CD14-positive monocyte (primary cell): Measurements from ENCODE around the gene DPPA2. TPM values are rescaled to one million over a fixed set of nuclear protein-coding genes. Genes with fewer than 3 reads are reported as not detected.

Source experiments
- DNase-seq, 3 donors: peaks; one replicate each; pipeline ENCODE4 v3.0.0-alpha.2; 2011 to 2022
- H2AFZ ChIP-seq: 2 replicates; pipeline ENCODE4 v1.6.0; 2012; ENCODE audit warnings: mild to moderate bottlenecking, low read depth, low read length, inconsistent platforms; ENCODE audit not compliant: insufficient read depth, poor library complexity, severe bottlenecking
- H3K27ac ChIP-seq, 2 donors: 1 replicate in 1 of 2; 2 replicates in 1 of 2; pipeline ENCODE4 v1.5.1; 2012 to 2013; ENCODE audit warnings: low read length in 2 of 2, control low read depth in 1 of 2, inconsistent platforms in 1 of 2, low read depth in 1 of 2, mild to moderate bottlenecking in 1 of 2
- H3K27me3 ChIP-seq, 2 donors: one replicate each; pipeline versions ENCODE4 v1.6.0 to v1.6.1; 2011 to 2013; ENCODE audit warnings: low read length in 2 of 2; ENCODE audit not compliant: control insufficient read depth in 2 of 2, insufficient read depth in 2 of 2
- H3K36me3 ChIP-seq, 2 donors: replicated peaks in 1 of 2; 1 replicate in 1 of 2; 2 replicates in 1 of 2; pipeline versions ENCODE4 v1.5.1 to v1.6.1; 2012 to 2013; ENCODE audit warnings: low read length in 2 of 2, control low read depth in 1 of 2, inconsistent platforms in 1 of 2, mild to moderate bottlenecking in 1 of 2; ENCODE audit not compliant: insufficient read depth in 2 of 2, control insufficient read depth in 1 of 2
- H3K4me1 ChIP-seq, 2 donors: 1 replicate in 1 of 2; 2 replicates in 1 of 2; pipeline versions ENCODE4 v1.5.1 to v1.6.1; 2012 to 2013; ENCODE audit warnings: low read length in 2 of 2, control low read depth in 1 of 2, inconsistent platforms in 1 of 2, mild to moderate bottlenecking in 1 of 2, moderate library complexity in 1 of 2; ENCODE audit not compliant: insufficient read depth in 2 of 2, control insufficient read depth in 1 of 2
- H3K4me2 ChIP-seq: replicated peaks from 2 replicates; pipeline ENCODE3; 2012; ENCODE audit warnings: low read length, moderate library complexity, mild to moderate bottlenecking; ENCODE audit not compliant: poor library complexity, severe bottlenecking; ENCODE audit errors: extremely low read depth
- H3K4me3 ChIP-seq, 3 experiments: fragments of 200-600 bp in 1 of 3; sonication (generic) in 1 of 3; replicated peaks in 1 of 3; 1 replicate in 2 of 3; 2 replicates in 1 of 3; pipeline ENCODE4 v1.5.1; 2011 to 2013; ENCODE audit warnings: low read length in 3 of 3, mild to moderate bottlenecking in 3 of 3, control low read depth in 2 of 3, low read depth in 2 of 3, inconsistent platforms in 1 of 3, moderate library complexity in 1 of 3
- H3K79me2 ChIP-seq: 2 replicates; pipeline ENCODE4 v1.6.0; 2012; ENCODE audit warnings: mild to moderate bottlenecking, control low read depth, inconsistent platforms, low read length, moderate library complexity; ENCODE audit not compliant: insufficient read depth
- H3K9ac ChIP-seq: 2 replicates; pipeline ENCODE4 v1.6.0; 2017; ENCODE audit warnings: low read length, mild to moderate bottlenecking; ENCODE audit not compliant: insufficient read depth, poor library complexity, severe bottlenecking
- H3K9me3 ChIP-seq, 2 donors: replicated peaks in 1 of 2; 1 replicate in 1 of 2; 2 replicates in 1 of 2; pipeline versions ENCODE4 v1.5.1 to v1.6.1; 2012 to 2013; ENCODE audit warnings: low read length in 2 of 2, control low read depth in 1 of 2; ENCODE audit not compliant: control insufficient read depth in 1 of 2, insufficient read depth in 1 of 2
- H4K20me1 ChIP-seq: 2 replicates; pipeline ENCODE4 v1.6.0; 2012; ENCODE audit warnings: mild to moderate bottlenecking, low read length, control low read depth, moderate library complexity; ENCODE audit not compliant: insufficient read depth
- H3K27ac Mint-ChIP-seq, 7 donors: one replicate each; pipeline ENCODE4 v1.8.0; 2020; ENCODE audit warnings: mild to moderate bottlenecking in 7 of 7, mixed read lengths in 7 of 7, moderate library complexity in 6 of 7, inconsistent platforms in 2 of 7
- H3K27me3 Mint-ChIP-seq, 3 donors: one replicate each; pipeline ENCODE4 v1.8.0; 2021 to 2022; ENCODE audit warnings: low read depth in 3 of 3, mild to moderate bottlenecking in 3 of 3, mixed read lengths in 3 of 3, moderate library complexity in 3 of 3, inconsistent platforms in 1 of 3
- H3K36me3 Mint-ChIP-seq, 2 donors: one replicate each; pipeline ENCODE4 v1.8.0; 2020; ENCODE audit warnings: mixed read lengths in 2 of 2, inconsistent platforms in 1 of 2, mild to moderate bottlenecking in 1 of 2
- H3K4me1 Mint-ChIP-seq: one replicate; pipeline ENCODE4 v1.8.0; 2020; ENCODE audit warnings: mild to moderate bottlenecking, mixed read lengths
- H3K4me3 Mint-ChIP-seq, 2 donors: one replicate each; pipeline ENCODE4 v1.8.0; 2020; ENCODE audit warnings: mild to moderate bottlenecking in 2 of 2, mixed read lengths in 2 of 2, moderate library complexity in 1 of 2
- H3K9me3 Mint-ChIP-seq, 7 donors: one replicate each; pipeline ENCODE4 v1.8.0; 2020 to 2022; ENCODE audit warnings: mixed read lengths in 7 of 7, mild to moderate bottlenecking in 6 of 7, moderate library complexity in 6 of 7, inconsistent platforms in 2 of 7
- WGBS: methylation state at CpG from one replicate; pipeline ENCODE4 v1.1.5; 2013; ENCODE audit warnings: missing lambda C conversion rate; ENCODE audit not compliant: insufficient coverage; 5-methylcytosine and 5-hydroxymethylcytosine counted together
- intact Hi-C, 2 donors: fragments of 100-400 bp; cut with micrococcal nuclease; formaldehyde crosslinking; loops; one replicate each; pipeline versions ENCODE4 v1.15.0 to v1.15.1; 2023
- polyA plus RNA-seq, 3 donors: library from polyadenylated mRNA; depleted of rRNA in 1 of 3; unstranded in 2 of 3; stranded (reverse) in 1 of 3; fragments of 300-500 nt in 2 of 3; fragments of >200 nt in 1 of 3; fragmentation: Illumina TruSeq in 2 of 3; gene quantifications; 1 replicate in 2 of 3; 2 replicates in 1 of 3; pipeline ENCODE4 v1.2.3, GENCODE V29; 2012 to 2021
- TF ChIP-seq, protein P1 (sequence below): fragments of 200-600 bp; IDR thresholded peaks from one replicate; pipeline ENCODE4 v1.8.0; 2022; ENCODE audit warnings: antibody characterized with exemption, mild to moderate bottlenecking

DPPA2 gene
- polyA plus RNA-seq, 3 donors = not detected

GRCh38 chr3:109336291-109336861, 20.1 kb upstream of the DPPA2 start:
- TF ChIP-seq, protein P1, sequence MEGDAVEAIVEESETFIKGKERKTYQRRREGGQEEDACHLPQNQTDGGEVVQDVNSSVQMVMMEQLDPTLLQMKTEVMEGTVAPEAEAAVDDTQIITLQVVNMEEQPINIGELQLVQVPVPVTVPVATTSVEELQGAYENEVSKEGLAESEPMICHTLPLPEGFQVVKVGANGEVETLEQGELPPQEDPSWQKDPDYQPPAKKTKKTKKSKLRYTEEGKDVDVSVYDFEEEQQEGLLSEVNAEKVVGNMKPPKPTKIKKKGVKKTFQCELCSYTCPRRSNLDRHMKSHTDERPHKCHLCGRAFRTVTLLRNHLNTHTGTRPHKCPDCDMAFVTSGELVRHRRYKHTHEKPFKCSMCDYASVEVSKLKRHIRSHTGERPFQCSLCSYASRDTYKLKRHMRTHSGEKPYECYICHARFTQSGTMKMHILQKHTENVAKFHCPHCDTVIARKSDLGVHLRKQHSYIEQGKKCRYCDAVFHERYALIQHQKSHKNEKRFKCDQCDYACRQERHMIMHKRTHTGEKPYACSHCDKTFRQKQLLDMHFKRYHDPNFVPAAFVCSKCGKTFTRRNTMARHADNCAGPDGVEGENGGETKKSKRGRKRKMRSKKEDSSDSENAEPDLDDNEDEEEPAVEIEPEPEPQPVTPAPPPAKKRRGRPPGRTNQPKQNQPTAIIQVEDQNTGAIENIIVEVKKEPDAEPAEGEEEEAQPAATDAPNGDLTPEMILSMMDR = no peak
- Histone ChIP-seq H3K79me2 (no peaks in the 10 kb centered on the region), H3K9me3 (no peaks in the 10 kb centered on the region), H3K4me1 (peaks cover 7 to 9% of the 10 kb centered on the region in 2 donors), H4K20me1 (no peaks in the 10 kb centered on the region), H3K4me2 (peak overlapping the region; percentile 84), H3K27ac (no peak overlapping the region), H3K4me3 (peak overlapping the region; percentile 52 to 76 (median 73)), H3K9ac (peak overlapping the region; percentile 45), H3K27me3 (peaks cover 5 to 7% of the 10 kb centered on the region in 2 donors), H3K36me3 (no peaks in the 10 kb centered on the region), H2AFZ (peak overlapping the region; percentile 83)
- peaks cover 20 to 29% (median 22%) of the 10 kb centered on the region in 3 donors for H3K27me3 Mint-ChIP-seq
- H3K36me3 Mint-ChIP-seq = no peaks in the 10 kb centered on the region
- 2% methylated on average over 6 of the region's 17 CpGs for WGBS
- peak overlapping the region; percentile 86 to 99 for H3K4me3 Mint-ChIP-seq
- peak overlapping the region in 3 of 7 donors; percentile 4 to 82 (median 76) for H3K27ac Mint-ChIP-seq
- peaks cover 0 to 15% (median 7%) of the 10 kb centered on the region in 7 donors for H3K9me3 Mint-ChIP-seq
- H3K4me1 Mint-ChIP-seq = peaks cover 32% of the 10 kb centered on the region
- no peak for DNase-seq
- intact Hi-C loops = no loop called here

GRCh38 chr3:109334572-109334971, 18.3 kb upstream of the DPPA2 start:
- Histone ChIP-seq H3K4me3 (no peak overlapping the region), H3K36me3 (no peaks in the 10 kb centered on the region), H3K27me3 (peaks cover 5 to 7% of the 10 kb centered on the region in 2 donors), H3K9me3 (no peaks in the 10 kb centered on the region), H3K4me2 (no peak overlapping the region), H3K4me1 (peaks cover 7 to 9% of the 10 kb centered on the region in 2 donors), H4K20me1 (no peaks in the 10 kb centered on the region), H2AFZ (no peak overlapping the region), H3K9ac (no peak overlapping the region), H3K79me2 (no peaks in the 10 kb centered on the region), H3K27ac (no peak overlapping the region)
- H3K9me3 Mint-ChIP-seq = peaks cover 0 to 9% (median 2%) of the 10 kb centered on the region in 7 donors
- no peak overlapping the region for H3K4me3 Mint-ChIP-seq
- peaks cover 20 to 28% (median 22%) of the 10 kb centered on the region in 3 donors for H3K27me3 Mint-ChIP-seq
- H3K27ac Mint-ChIP-seq = no peak overlapping the region
- H3K36me3 Mint-ChIP-seq = no peaks in the 10 kb centered on the region
- TF ChIP-seq, protein P1 = no peak
- no CpG with 5 or more reads among the region's 1 CpG for WGBS
- H3K4me1 Mint-ChIP-seq = peaks cover 32% of the 10 kb centered on the region
- no peak for DNase-seq
- intact Hi-C loops = no loop called here
